K562 (cell line): Measurements from ENCODE around the gene FRRS1L. TPM values are rescaled to one million over a fixed set of nuclear protein-coding genes. Genes with fewer than 3 reads are reported as not detected.

ENCODE experiments used
- ATAC-seq: fragments of 200-7000 bp; cut with Tn5 transposase; 3 replicates; pipeline ENCODE4 v1.9.1; 2020; ENCODE audit warnings: moderate library complexity
- BruUV-seq: library from RNA; stranded (reverse); fragments of 400-500 nt; replicated peaks from 2 replicates; lab custom pipeline; 2021; lab: Mats Ljungman, UMichigan
- CTCF ChIA-PET: fragments of 300-600 bp; formaldehyde crosslinking; extraction: SDS; loops from one replicate; lab custom pipeline; 2021; ENCODE audit warnings: low intra/inter-chr PET ratio; lab: Yijun Ruan, JAX
- POLR2A ChIA-PET: fragments of 300-600, 350-650 bp; sonication (Branson Sonifier 250); formaldehyde crosslinking; extraction: SDS; loops from one replicate; lab custom pipeline; 2021; ENCODE audit warnings: antibody characterized with exemption, inconsistent platforms; lab: Yijun Ruan, JAX
- DNase-seq, 4 experiments: peaks; one replicate each; pipeline versions ENCODE4 v3.0.0 to v3.0.0-alpha.2; 2011 to 2018; ENCODE audit warnings: low spot score in 3 of 4, mixed read lengths in 3 of 4; ENCODE audit errors: extremely low read depth in 1 of 4
- FAIRE-seq: peaks from 2 replicates; lab custom pipeline; 2011; peaks lifted over from hg19 to GRCh38; lab: Jason Lieb, UNC
- H2AFZ ChIP-seq: 2 replicates; pipeline ENCODE4 v1.6.0; 2011; ENCODE audit warnings: low read depth, low read length, control low read depth, inconsistent platforms
- H3K27ac ChIP-seq: fragments of 200-600 bp; 3 replicates; pipeline ENCODE4 v1.8.0; 2011; ENCODE audit warnings: low read depth, mild to moderate bottlenecking, control low read depth, inconsistent platforms, low read length, moderate library complexity, mixed read lengths; ENCODE audit errors: extremely low read depth
- H3K27me3 ChIP-seq, 2 experiments: fragments of 300-600 bp in 1 of 2; 2 replicates in 1 of 2; 3 replicates in 1 of 2; pipeline versions ENCODE4 v1.6.0 to v1.8.0; 2011; ENCODE audit warnings: inconsistent platforms in 2 of 2, low read length in 2 of 2, mild to moderate bottlenecking in 1 of 2, mixed read lengths in 1 of 2, moderate library complexity in 1 of 2; ENCODE audit not compliant: control insufficient read depth in 2 of 2, insufficient read depth in 2 of 2
- H3K36me3 ChIP-seq: fragments of 300-600 bp; 3 replicates; pipeline ENCODE4 v1.8.0; 2011; ENCODE audit warnings: mild to moderate bottlenecking, low read length, inconsistent platforms; ENCODE audit not compliant: control insufficient read depth, insufficient read depth
- H3K4me1 ChIP-seq, 2 experiments: fragments of 200-600 bp in 1 of 2; replicated peaks in 1 of 2; 2 replicates in 1 of 2; 3 replicates in 1 of 2; pipeline versions ENCODE4 v1.5.1 to v1.8.0; 2011; ENCODE audit warnings: inconsistent platforms in 2 of 2, low read length in 2 of 2, mild to moderate bottlenecking in 1 of 2, mixed read lengths in 1 of 2, moderate library complexity in 1 of 2; ENCODE audit not compliant: control insufficient read depth in 2 of 2, insufficient read depth in 2 of 2
- H3K4me2 ChIP-seq: 2 replicates; pipeline ENCODE4 v1.6.1; 2011; ENCODE audit warnings: low read length, control low read depth, inconsistent platforms, mixed read lengths; ENCODE audit not compliant: insufficient read depth
- H3K4me3 ChIP-seq: fragments of 200-600 bp; sonication (generic), shearing (Covaris generic); 2 replicates; pipeline ENCODE4 v1.5.1; 2016; ENCODE audit warnings: control low read depth, inconsistent platforms
- H3K79me2 ChIP-seq: fragments of 200-600 bp; 3 replicates; pipeline ENCODE4 v1.8.0; 2011; ENCODE audit warnings: low read length, inconsistent platforms; ENCODE audit not compliant: control insufficient read depth, insufficient read depth
- H3K9ac ChIP-seq, 2 experiments: 2 replicates each; pipeline versions ENCODE4 v1.6.0 to v1.6.1; 2011; ENCODE audit warnings: low read depth in 2 of 2, low read length in 2 of 2, control low read depth in 1 of 2, inconsistent platforms in 1 of 2, mild to moderate bottlenecking in 1 of 2, mixed read lengths in 1 of 2; ENCODE audit not compliant: insufficient read depth in 1 of 2
- H3K9me1 ChIP-seq: one replicate; pipeline ENCODE4 v1.6.0; 2011; ENCODE audit warnings: inconsistent platforms, mild to moderate bottlenecking, low read length, moderate library complexity; ENCODE audit not compliant: control insufficient read depth, insufficient read depth
- H3K9me3 ChIP-seq: replicated peaks from 2 replicates; pipeline ENCODE4 v1.5.1; 2011; ENCODE audit warnings: low read depth, low read length, inconsistent platforms; ENCODE audit not compliant: control insufficient read depth, insufficient read depth
- H4K20me1 ChIP-seq: replicated peaks from 2 replicates; pipeline ENCODE4 v1.6.1; 2011; ENCODE audit warnings: low read length, inconsistent platforms, mixed read lengths; ENCODE audit not compliant: control insufficient read depth, insufficient read depth
- EHMT2 ChIP-seq: fragments of 450-650 bp; IDR thresholded peaks from 2 replicates; pipeline ENCODE4 v1.6.1; 2018; ENCODE audit warnings: antibody characterized with exemption
- ETV1 ChIP-seq: fragments of 450-650 bp; conservative IDR thresholded peaks from 2 replicates; pipeline ENCODE4 v1.6.1; 2016; ENCODE audit warnings: missing genetic modification characterization, control low read depth, low read depth, missing compliant biosample characterization
- FOXO4 ChIP-seq: fragments of 450-650 bp; formaldehyde crosslinking; IDR thresholded peaks from 2 replicates; pipeline ENCODE4 v1.4.0; 2020; ENCODE audit warnings: mild to moderate bottlenecking, moderate library complexity
- KAT8 ChIP-seq: fragments of 450-650 bp; IDR thresholded peaks from 2 replicates; pipeline ENCODE4 v1.6.1; 2016; ENCODE audit warnings: low read depth, mild to moderate bottlenecking
- NONO ChIP-seq, 2 experiments: fragments of 200-400 bp in 1 of 2; fragments of 450-650 bp in 1 of 2; formaldehyde crosslinking in 1 of 2; IDR thresholded peaks; 2 replicates each; pipeline ENCODE4 v1.6.1; 2017; ENCODE audit warnings: low read depth in 2 of 2, mild to moderate bottlenecking in 2 of 2, moderate library complexity in 2 of 2, low read length in 1 of 2
- PATZ1 ChIP-seq: fragments of 250-450 bp; sonication (Bioruptor Pico); IDR thresholded peaks from 2 replicates; pipeline ENCODE4 v1.5.0; 2020; ENCODE audit warnings: mild to moderate bottlenecking, borderline replicate concordance
- RBM25 ChIP-seq: fragments of 200-400 bp; formaldehyde crosslinking; IDR thresholded peaks from 2 replicates; pipeline ENCODE4 v1.6.1; 2018; ENCODE audit warnings: low read length, low read depth, moderate library complexity; ENCODE audit not compliant: severe bottlenecking
- SMARCA4 ChIP-seq: fragments of 450-650 bp; IDR thresholded peaks from 2 replicates; pipeline ENCODE4 v1.6.1; 2016
- STAT5A ChIP-seq: IDR thresholded peaks from 2 replicates; pipeline ENCODE4 v1.6.1; 2012; ENCODE audit warnings: low read length, inconsistent platforms, borderline replicate concordance
- TEAD4 ChIP-seq, 2 experiments: sonication (generic) in 1 of 2; formaldehyde crosslinking in 1 of 2; IDR thresholded peaks; 2 replicates each; pipeline versions ENCODE4 v1.6.1 to v1.8.0; 2012 to 2022; ENCODE audit warnings: borderline replicate concordance in 1 of 2, inconsistent platforms in 1 of 2, low read length in 1 of 2, mild to moderate bottlenecking in 1 of 2, missing genetic modification reagents in 1 of 2
- YBX1 ChIP-seq: fragments of 450-650 bp; IDR thresholded peaks from 2 replicates; pipeline ENCODE4 v1.7.1; 2016; ENCODE audit warnings: mild to moderate bottlenecking
- ZNF263 ChIP-seq: sonication (generic); formaldehyde crosslinking; IDR thresholded peaks from 2 replicates; pipeline ENCODE4 v1.8.0; 2022; ENCODE audit warnings: mild to moderate bottlenecking, missing genetic modification reagents, borderline replicate concordance
- ZNF584 ChIP-seq: fragments of 200-800 bp; sonication (Bioruptor generic); IDR thresholded peaks from 2 replicates; pipeline ENCODE4 v1.6.1; 2016; ENCODE audit warnings: low read depth, mild to moderate bottlenecking, missing genetic modification characterization, missing compliant biosample characterization
- WGBS: fragments of 100-300 bp; shearing (Covaris generic); methylation state at CpG from one replicate; pipeline ENCODE4 v1.1.6; 2016; ENCODE audit warnings: low coverage, mixed read lengths; ENCODE audit not compliant: insufficient coverage; ENCODE audit errors: missing lambda C conversion rate; 5-methylcytosine and 5-hydroxymethylcytosine counted together
- in situ Hi-C: fragments of 300-500 bp; cut with MboI; formaldehyde crosslinking; loops from 4 replicates; pipeline ENCODE4 v1.15.0; 2018; ENCODE audit warnings: inconsistent platforms, mixed read lengths
- intact Hi-C: fragments of 100-400 bp; cut with micrococcal nuclease; formaldehyde crosslinking; loops from 2 replicates; pipeline ENCODE4 v1.14.2; 2022
- polyA plus RNA-seq, 8 experiments: library from polyadenylated mRNA; depleted of rRNA in 4 of 8; stranded (reverse) in 5 of 8; unstranded in 3 of 8; fragments of >200 nt; fragmentation: Nextera tagmentation in 2 of 8; fragmentation: Illumina TruSeq in 1 of 8; extraction: Ambion mirVana in 2 of 8; extraction: Trizol in 1 of 8; gene quantifications; 2 replicates each; pipeline versions ENCODE4 v1.2.1 to v1.2.3, GENCODE V29; 2011 to 2014; ENCODE audit warnings: inconsistent platforms in 1 of 8, missing spikeins in 1 of 8
- total RNA-seq, 7 experiments: library from RNA; depleted of rRNA in 6 of 7; stranded (reverse); fragments of >200 nt in 6 of 7; fragmentation: Illumina TruSeq in 2 of 7; extraction: Trizol in 2 of 7; gene quantifications; 2 replicates each; pipeline versions ENCODE4 v1.2.1 to v1.2.3, GENCODE V29; 2011 to 2021; ENCODE audit warnings: low replicate concordance in 1 of 7

The FRRS1L gene
- total and polyA plus RNA-seq, 9 of the 15 experiments (the other 6 are each of a cell fraction or from before 2014, with no cell fraction given): under 0.01 to 0.04 (median 0.03) TPM; not detected in 5

GRCh38 chr9:109179801-109180523 lies 12.9 kb upstream of the FRRS1L start:
- in situ Hi-C loops: no loop called here
- CTCF ChIA-PET: no interaction called here
- H3K27ac ChIP-seq: no peak overlapping the region

More at GRCh38 chr9:109179801-109180523, 12.9 kb upstream of the FRRS1L start:
- Histone ChIP-seq H3K4me3 (no peak overlapping the region), H3K4me1 (no peaks in the 10 kb centered on the region; a peak in 3 of 5 replicates), H3K9me1 (no peaks in the 10 kb centered on the region), H2AFZ (peak overlapping the region; percentile 56), H3K9me3 (no peaks in the 10 kb centered on the region), H3K4me2 (no peak overlapping the region), H3K79me2 (no peaks in the 10 kb centered on the region), H3K36me3 (no peaks in the 10 kb centered on the region), H4K20me1 (no peaks in the 10 kb centered on the region), H3K27me3 (no peaks in the 10 kb centered on the region), H3K9ac (0 out of 4 replicates have a peak overlapping the region, but pooled peaks of 1 of the 2 experiments have one; percentile 26)
- WGBS: 27% methylated on average over 8 of the region's 9 CpGs
- TF ChIP-seq ETV1: no peak
- no peak for TF ChIP-seq KAT8
- no peak for TF ChIP-seq ZNF263
- TF ChIP-seq YBX1: no peak
- TF ChIP-seq FOXO4 (CRISPR knock-in tag): no peak
- no peak for TF ChIP-seq SMARCA4
- no peak for TF ChIP-seq ZNF584 (CRISPR knock-in tag)
- no peak for TF ChIP-seq EHMT2
- TF ChIP-seq RBM25: no peak
- no peak for TF ChIP-seq PATZ1
- TF ChIP-seq STAT5A: no peak
- no peak for TF ChIP-seq NONO (IDR thresholded peaks at IDR 0.05; ENCODE audit: low read depth in 2 of 2, low read length in 1 of 2)
- no peak for TF ChIP-seq TEAD4 (IDR thresholded peaks at IDR 0.05; ENCODE audit: low read length)
- no peak for TF ChIP-seq TEAD4 (CRISPR knock-in tag; IDR thresholded peaks at IDR 0.05; ENCODE audit: borderline replicate concordance)
- no peak for DNase-seq
- FAIRE-seq: no peak
- no TSS peak for BruUV-seq
- POLR2A ChIA-PET: interaction anchor here (0.5 to 1.3 kb wide), 4 partner anchors 8 to 224 kb away, joined by 3 to 5 read pairs (median 4); no protein-coding TSS in a partner anchor
- ATAC-seq: no peak
- intact Hi-C loops: loop anchor here (5.0 to 10.0 kb wide), 2 partner anchors 83 to 295 kb away; no protein-coding TSS in a partner anchor
